GM12865 (cell line): ENCODE measurements around the gene IL6.

Source experiments
- DNase-seq: peaks from one replicate; pipeline ENCODE4 v3.0.0; 2010; ENCODE audit warnings: low read depth
- H3K4me3 ChIP-seq: 2 replicates; pipeline ENCODE4 v1.5.1; 2011; ENCODE audit warnings: mild to moderate bottlenecking, low read depth, low read length, control low read depth
- TF ChIP-seq, protein P1 (sequence below): IDR thresholded peaks from 2 replicates; pipeline ENCODE4 v1.5.1; 2011; ENCODE audit warnings: low read length, control low read depth, low read depth, inconsistent platforms; ENCODE audit not compliant: insufficient read depth; ENCODE audit errors: missing control alignments

IL6 gene

DNA sequence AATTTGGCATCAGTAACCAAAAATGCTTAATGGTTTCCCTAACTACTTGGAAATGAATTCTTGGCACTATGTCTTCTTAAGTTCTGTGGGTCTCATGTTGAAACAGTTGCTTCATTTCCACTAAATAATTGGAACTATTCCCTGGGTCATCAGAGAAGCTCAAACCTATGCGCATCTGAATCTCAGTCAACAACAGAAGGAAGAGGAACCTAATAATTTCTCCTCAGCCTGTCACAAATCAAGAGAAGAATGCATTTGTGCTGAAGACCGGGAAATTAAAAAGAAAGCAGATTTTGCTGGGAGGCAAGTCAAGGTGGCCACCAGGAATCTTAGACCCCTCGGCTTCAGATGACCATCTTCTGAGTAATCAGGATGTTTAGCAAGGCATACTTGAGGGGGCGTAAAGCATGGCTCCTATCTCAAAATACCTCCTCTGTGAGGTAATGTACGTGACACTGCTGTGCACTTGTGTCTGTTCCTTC, 54.3 kb downstream of the IL6 start:
- TF ChIP-seq, protein P1, sequence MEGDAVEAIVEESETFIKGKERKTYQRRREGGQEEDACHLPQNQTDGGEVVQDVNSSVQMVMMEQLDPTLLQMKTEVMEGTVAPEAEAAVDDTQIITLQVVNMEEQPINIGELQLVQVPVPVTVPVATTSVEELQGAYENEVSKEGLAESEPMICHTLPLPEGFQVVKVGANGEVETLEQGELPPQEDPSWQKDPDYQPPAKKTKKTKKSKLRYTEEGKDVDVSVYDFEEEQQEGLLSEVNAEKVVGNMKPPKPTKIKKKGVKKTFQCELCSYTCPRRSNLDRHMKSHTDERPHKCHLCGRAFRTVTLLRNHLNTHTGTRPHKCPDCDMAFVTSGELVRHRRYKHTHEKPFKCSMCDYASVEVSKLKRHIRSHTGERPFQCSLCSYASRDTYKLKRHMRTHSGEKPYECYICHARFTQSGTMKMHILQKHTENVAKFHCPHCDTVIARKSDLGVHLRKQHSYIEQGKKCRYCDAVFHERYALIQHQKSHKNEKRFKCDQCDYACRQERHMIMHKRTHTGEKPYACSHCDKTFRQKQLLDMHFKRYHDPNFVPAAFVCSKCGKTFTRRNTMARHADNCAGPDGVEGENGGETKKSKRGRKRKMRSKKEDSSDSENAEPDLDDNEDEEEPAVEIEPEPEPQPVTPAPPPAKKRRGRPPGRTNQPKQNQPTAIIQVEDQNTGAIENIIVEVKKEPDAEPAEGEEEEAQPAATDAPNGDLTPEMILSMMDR, result no peak
- no peak for DNase-seq
- no peak overlapping the region for H3K4me3 ChIP-seq
